Measurements from ENCODE around the gene VCL.
"Not testable (repeated sequence)": the region's sequence is repeated elsewhere in the genome, so short reads cannot be mapped to it uniquely, and the experiment has no call there.

VCL gene

DNA sequence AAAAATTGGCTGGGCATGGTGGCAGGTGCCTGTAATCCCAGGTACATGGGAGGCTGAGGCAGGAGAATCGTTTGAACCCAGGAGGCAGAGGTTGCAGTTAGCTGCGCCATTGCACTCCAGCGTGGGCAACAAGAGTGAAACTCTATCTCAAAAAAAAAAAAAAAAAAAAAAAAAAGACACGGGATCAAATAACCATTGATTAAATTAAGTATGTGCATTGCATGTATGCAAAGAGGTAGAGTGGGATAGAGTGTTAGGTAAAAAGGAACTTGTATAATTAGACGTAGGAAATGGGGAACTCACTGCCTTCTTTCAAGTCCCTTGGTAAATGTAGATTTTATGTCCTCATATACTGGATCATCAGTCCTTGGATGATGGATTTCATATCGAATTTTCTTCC is 13.1 kb downstream of the VCL start:
- DNase-seq: no peak

DNA sequence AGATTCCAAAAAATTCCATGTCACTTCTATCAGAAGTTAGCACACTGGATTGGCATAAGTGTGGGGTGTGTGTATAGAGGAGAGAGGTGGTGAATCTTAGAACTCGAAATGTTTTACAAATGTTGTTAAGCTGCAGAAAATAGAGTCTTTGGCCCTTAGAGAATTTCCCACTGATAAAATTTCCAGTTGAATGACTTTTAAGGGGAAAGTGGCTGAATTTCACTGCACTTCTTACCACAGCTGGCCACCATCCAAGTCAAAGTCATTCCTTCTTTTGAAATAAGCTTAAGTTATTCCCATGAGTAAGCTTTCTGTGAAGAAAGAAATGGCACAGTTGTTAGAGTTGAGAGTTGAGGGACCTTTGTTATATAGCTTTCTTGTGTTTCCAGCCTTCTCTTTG is 13.9 kb downstream of the VCL start:
- no peak for DNase-seq

GRCh38 chr10:74012480-74012879 is 14.6 kb downstream of the VCL start:
- no peak for DNase-seq

- DNase-seq: no peak
Observed at GRCh38 chr10:74013004-74013403, 15.1 kb downstream of the VCL start.

DNA sequence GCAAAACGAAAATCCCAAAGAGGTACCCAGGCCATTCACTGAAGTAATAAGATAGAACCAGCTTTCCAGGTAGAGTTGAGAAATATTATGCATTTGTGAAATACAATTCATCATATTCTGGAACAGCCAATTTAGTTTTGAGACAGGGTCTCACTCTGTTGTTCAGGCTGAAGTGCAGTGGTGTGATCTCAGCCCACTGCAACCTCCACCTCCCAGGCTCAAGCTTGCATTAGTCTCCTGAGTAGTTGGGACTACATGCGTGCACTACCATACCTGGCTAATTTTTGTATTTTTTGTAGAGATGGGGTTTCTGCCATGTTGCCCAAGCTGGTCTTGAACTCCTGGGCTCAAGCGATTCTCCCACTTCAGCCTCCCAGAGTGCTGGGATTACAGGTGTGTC is 16.7 kb downstream of the VCL start:
- DNase-seq: not testable (repeated sequence)

GRCh38 chr10:74018241-74018640 is 20.3 kb downstream of the VCL start:
- no peak for DNase-seq

- no peak for DNase-seq
Observed at GRCh38 chr10:74021248-74022055, 23.5 kb downstream of the VCL start.

DNA sequence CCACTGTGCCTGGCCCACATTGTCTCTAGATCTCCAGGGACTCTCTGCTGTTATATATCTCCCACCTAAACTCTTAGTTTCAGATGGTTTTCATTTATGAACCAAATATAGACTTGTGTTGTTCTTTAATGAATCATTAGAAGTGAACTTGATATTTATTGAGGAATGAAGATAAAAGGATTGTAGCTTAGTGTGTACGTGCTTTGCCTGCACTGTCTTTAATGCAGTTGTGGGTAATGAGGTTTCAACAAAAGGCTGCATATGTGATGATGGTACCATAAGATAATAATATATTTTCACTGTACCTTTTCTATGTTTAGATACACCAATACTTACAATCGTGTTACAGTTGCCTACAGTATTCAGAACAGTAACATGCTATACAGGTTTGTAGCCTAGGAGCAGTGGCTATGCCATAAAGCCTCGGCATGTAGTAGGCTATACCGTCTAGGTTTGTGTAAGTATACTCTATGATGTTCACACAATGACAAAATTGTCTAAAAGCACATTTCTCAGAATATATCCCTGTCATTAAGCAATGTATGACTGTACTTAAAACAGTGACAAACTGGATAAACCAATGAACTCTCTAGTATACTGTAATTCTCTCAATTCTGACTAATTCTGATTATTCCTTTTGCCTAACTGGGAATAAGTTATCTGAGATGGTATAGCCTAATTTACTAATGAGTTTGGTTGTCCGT is 25.2 kb downstream of the VCL start:
- DNase-seq: no peak

DNA sequence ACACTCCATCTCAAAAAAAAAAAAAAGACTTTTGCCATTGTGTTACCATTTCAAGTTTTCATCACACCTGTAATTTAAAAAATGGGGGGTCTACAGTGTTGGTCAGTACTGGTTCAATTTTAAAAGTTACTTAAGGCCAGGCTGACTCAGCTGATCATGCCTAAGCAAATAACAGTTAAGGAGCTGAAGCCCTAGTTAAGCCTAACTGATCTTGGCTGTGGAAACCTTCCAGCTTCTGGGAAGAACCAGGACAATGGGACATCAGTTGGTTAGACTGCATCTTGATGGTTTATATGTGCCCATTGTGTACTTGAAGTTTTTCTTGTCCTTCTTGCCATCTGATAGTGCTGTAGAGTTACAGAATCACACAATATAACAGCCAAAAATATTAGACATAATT is 26.7 kb downstream of the VCL start:
- no peak for DNase-seq

- no peak for DNase-seq
Observed at GRCh38 chr10:74025380-74025978, 27.6 kb downstream of the VCL start.

DNA sequence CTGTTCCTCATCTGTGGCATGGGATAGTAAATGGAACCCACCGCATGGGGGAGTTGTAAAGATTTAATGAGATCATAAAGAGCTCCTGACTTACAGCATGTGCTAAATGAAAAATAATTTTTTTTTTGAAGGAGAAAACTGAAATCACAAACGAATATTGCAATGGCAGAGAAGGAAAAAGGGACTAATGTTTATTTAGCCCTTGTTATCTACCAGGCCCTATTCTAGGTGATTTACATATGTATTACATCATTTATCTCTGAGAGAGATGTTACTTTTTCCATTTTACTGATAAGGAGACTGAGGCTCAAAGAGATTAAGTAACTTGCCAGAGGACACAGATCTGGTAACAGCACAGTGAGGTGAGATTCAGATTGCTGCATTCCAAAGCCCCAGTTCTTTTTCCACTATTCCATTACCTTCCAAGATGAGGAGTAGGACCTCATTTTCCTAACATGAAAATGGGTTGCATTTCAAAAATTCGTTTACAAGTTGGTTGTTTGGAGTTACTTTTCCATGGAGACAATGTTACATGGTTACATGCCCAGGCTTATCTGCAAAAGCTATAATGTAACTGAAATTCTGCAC is 28.6 kb downstream of the VCL start:
- no peak for DNase-seq

DNA sequence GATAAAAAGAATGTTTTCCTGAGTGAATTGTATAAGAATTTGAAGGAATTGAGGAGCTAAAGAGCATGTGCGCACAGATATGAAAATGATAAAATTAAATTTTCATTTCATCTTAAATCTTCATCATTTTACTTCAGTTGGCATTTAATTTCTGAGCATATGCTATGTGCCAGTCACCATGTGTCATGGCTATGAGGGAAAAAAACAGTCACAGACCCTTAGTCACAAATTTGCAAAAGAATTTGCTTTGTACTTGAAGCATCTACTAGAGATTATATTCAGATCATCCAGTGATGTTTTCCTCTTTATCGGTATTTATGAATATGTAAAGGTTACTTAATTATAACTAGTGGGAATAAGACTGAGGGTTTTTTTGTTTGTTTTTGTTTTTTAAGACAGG is 29.8 kb downstream of the VCL start:
- DNase-seq: no peak

GRCh38 chr10:74029943-74030342 is 32.0 kb downstream of the VCL start:
- DNase-seq: no peak

DNA sequence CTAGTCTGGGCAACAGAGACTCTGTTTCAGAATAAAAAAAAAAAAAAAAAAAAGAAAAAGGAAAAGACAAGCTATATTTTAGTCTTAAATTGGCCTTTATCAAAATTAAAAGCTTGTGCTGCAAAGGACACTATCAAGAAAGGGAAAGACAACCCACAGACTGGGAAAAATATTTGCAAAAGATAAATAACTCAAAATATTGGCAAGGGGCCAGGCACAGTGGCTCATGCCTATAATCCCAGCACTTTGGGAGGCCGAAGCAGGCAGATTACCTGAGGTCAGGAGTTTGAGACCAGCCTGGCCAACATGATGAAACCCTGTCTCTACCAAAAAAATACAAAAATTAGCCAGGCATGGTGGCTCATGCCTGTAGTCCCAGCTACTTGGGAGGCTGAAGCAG is 34.3 kb downstream of the VCL start:
- not testable (repeated sequence) for DNase-seq

GRCh38 chr10:74032900-74033655 is 35.2 kb downstream of the VCL start:
- no peak for DNase-seq

GRCh38 chr10:74033702-74034101 is 35.8 kb downstream of the VCL start:
- DNase-seq: no peak

DNA sequence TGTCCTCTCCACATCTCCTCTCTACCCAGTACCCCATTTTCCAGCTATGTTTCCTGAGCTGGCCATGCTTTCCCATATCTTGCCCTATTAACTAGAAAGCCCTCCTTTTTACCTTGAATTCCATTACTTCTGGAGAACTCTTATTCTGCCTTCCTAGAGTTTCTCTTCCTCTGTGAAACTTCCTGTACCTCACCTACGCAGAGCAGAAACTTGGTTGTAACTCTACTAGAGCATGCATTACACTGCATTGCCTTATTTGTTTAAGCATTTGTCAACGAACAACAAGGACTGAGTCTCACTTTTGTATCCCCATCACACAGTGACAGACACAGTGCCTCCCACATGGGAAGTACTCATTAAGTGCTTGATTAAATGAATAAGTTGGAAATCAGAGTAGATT is 36.4 kb downstream of the VCL start:
- no peak for DNase-seq

- DNase-seq: no peak
Observed at GRCh38 chr10:74035303-74035702, 37.4 kb downstream of the VCL start.

DNA sequence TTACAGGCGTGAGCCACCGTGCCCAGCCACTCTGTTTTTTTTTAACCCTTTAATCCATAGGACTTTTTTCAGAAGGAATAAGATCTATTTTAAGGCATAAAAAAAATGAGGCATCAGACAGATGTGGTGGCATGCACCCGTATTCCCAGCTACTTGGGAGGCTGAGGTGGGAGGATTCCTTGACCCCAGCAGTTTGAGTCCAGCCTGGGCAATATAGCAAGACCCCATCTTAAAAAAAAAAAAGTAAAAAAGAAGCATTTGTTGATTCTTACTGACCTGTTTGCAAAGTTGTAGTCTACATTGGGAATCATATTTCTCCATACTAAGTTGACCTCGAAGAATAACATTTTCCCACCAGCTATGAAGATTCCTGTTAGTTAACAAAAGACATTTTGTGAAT is 38.6 kb downstream of the VCL start:
- no peak for DNase-seq

GRCh38 chr10:74039561-74040145 is 41.7 kb downstream of the VCL start:
- no peak for DNase-seq

- DNase-seq: no peak
Observed at GRCh38 chr10:74040200-74041126, 42.5 kb downstream of the VCL start.
